ENCODE data around the gene RC3H1. TPM values are rescaled to one million over a fixed set of nuclear protein-coding genes. Genes with fewer than 3 reads are reported as not detected.
"Not testable (repeated sequence)": the region's sequence is repeated elsewhere in the genome, so short reads cannot be mapped to it uniquely, and the experiment has no call there.

Gene RC3H1
- total RNA-seq, 2 experiments from 2014 or later: 38.0 to 40.4 TPM

DNA sequence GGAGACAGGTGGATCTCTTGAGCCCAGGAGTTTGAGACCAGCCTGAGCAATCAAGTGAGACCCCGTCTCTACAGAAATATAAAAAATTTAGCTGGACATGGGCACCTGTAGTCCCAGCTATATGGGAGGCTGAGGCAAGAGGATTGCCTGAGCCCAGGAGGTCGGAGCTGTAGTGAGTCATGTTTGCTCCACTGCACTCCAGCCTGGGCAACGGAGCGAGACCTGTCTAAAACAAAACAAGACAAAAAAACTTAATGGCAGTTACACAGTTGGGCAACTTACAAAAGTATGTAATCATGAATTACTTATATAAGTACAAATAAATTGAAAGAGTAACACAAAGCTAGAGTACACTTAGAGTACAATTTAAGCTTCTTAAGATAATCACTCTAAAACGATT lies 25.2 kb downstream of the RC3H1 start:
- H3K27me3 ChIP-seq (ENCODE audit: control insufficient read depth in 1 of 2, insufficient read depth in 2 of 2, low read length in 2 of 2): no peaks in the 10 kb centered on the region
- H3K9me3 ChIP-seq (ENCODE audit: control insufficient read depth in 1 of 2, insufficient read depth in 1 of 2, low read length in 2 of 2): no peaks in the 10 kb centered on the region
- no peak for TF ChIP-seq CTCF (IDR thresholded peaks at IDR 0.05)
- H3K4me1 Mint-ChIP-seq (ENCODE audit: low read depth): peaks cover 54% of the 10 kb centered on the region
- peak overlapping the region; percentile 48 for H3K27ac Mint-ChIP-seq
- H3K36me3 ChIP-seq (ENCODE audit: insufficient read depth, low read length): peaks cover 21% of the 10 kb centered on the region
- H3K4me1 ChIP-seq (ENCODE audit: insufficient read depth, low read length): peaks cover 3% of the 10 kb centered on the region
- no peak overlapping the region for H3K4me3 Mint-ChIP-seq
- DNase-seq: no peak
- POLR2A ChIA-PET: no interaction called here
- no peaks in the 10 kb centered on the region for H3K9me3 Mint-ChIP-seq
- intact Hi-C loops (cut with DNase I, micrococcal nuclease): loop anchor here in 1 of 2 experiments (2.0 kb wide), 1 partner anchor 14 kb away; no protein-coding TSS in a partner anchor
- H3K27me3 Mint-ChIP-seq: no peaks in the 10 kb centered on the region
- no peak overlapping the region for H3K4me3 ChIP-seq (ENCODE audit: low read length)
- CTCF ChIA-PET: interaction anchor here (0.6 kb wide), 1 partner anchor 252 kb away, joined by 3 read pairs; no protein-coding TSS in a partner anchor
- no peak overlapping the region for H3K27ac ChIP-seq (ENCODE audit: low read depth in 1 of 2, low read length in 2 of 2)
- peaks cover 37% of the 10 kb centered on the region for H3K36me3 Mint-ChIP-seq (ENCODE audit: low read depth)
- no peak for ATAC-seq (ENCODE audit: poor library complexity)

DNA sequence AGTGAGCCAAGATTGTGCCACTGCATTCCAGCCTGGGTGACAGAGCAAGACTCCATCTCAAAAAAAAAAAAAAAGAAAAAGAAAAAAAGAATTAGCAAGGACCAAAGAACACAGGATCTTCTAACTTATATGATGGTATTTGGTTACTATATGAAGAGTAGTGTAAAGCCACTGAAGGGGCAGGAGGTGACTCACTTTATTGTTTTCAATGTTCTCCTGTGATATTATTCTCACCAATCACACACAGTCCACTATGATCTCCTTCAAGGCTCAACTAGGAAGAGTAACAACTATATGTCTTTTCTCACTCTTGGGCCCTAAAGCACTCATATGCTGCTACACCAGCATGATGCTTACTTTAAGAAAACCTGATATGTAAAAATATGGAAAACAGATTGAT lies 26.7 kb downstream of the RC3H1 start:
- H3K9me3 Mint-ChIP-seq: no peaks in the 10 kb centered on the region
- H3K27me3 Mint-ChIP-seq: no peaks in the 10 kb centered on the region
- peak overlapping the region; percentile 48 for H3K27ac Mint-ChIP-seq
- ATAC-seq (ENCODE audit: poor library complexity): no peak
- no peaks in the 10 kb centered on the region for H3K9me3 ChIP-seq (ENCODE audit: control insufficient read depth in 1 of 2, insufficient read depth in 1 of 2, low read length in 2 of 2)
- no peak overlapping the region for H3K4me3 ChIP-seq (ENCODE audit: low read length)
- H3K4me1 ChIP-seq (ENCODE audit: insufficient read depth, low read length): no peaks in the 10 kb centered on the region
- H3K27me3 ChIP-seq (ENCODE audit: control insufficient read depth in 1 of 2, insufficient read depth in 2 of 2, low read length in 2 of 2): no peaks in the 10 kb centered on the region
- H3K4me3 Mint-ChIP-seq: no peak overlapping the region
- no peak overlapping the region for H3K27ac ChIP-seq (ENCODE audit: low read depth in 1 of 2, low read length in 2 of 2)
- no peak for DNase-seq
- TF ChIP-seq CTCF (IDR thresholded peaks at IDR 0.05): no peak
- POLR2A ChIA-PET: no interaction called here
- H3K4me1 Mint-ChIP-seq (ENCODE audit: low read depth): peaks cover 40% of the 10 kb centered on the region
- peaks cover 35% of the 10 kb centered on the region for H3K36me3 ChIP-seq (ENCODE audit: insufficient read depth, low read length)
- H3K36me3 Mint-ChIP-seq (ENCODE audit: low read depth): peaks cover 50% of the 10 kb centered on the region
- intact Hi-C loops (cut with DNase I, micrococcal nuclease): no loop called here
- CTCF ChIA-PET: no interaction called here

DNA sequence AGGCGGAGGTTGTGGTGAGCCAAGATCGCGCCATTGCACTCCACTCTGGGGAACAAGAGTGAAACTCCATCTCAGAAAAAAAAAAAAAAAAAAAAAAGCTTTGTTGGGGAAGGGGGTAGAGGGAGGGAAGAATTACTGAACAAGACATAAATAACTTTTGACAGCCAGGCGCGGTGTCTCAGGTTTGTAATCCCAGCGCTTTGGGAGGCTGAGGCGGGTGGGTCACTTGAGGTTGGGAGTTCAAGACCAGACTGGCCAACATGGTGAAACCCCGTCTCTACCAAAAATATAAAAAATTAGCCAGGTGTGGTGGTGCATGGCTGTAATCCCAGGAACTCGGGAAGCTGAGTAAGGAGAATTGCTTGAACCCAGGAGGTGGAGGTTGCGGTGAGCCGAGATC lies 28.2 kb downstream of the RC3H1 start:
- H3K4me1 ChIP-seq (ENCODE audit: insufficient read depth, low read length); H3K9me3 Mint-ChIP-seq; H3K27me3 Mint-ChIP-seq; H3K27ac Mint-ChIP-seq; H3K27me3 ChIP-seq (ENCODE audit: control insufficient read depth in 1 of 2, insufficient read depth in 2 of 2, low read length in 2 of 2); H3K4me3 Mint-ChIP-seq; POLR2A ChIA-PET; H3K9me3 ChIP-seq (ENCODE audit: control insufficient read depth in 1 of 2, insufficient read depth in 1 of 2, low read length in 2 of 2); intact Hi-C loops (cut with DNase I, micrococcal nuclease); DNase-seq; H3K27ac ChIP-seq (ENCODE audit: low read depth in 1 of 2, low read length in 2 of 2); ATAC-seq (ENCODE audit: poor library complexity); H3K4me3 ChIP-seq (ENCODE audit: low read length): not testable (repeated sequence)
- peaks cover 29% of the 10 kb centered on the region for H3K4me1 Mint-ChIP-seq (ENCODE audit: low read depth)
- peaks cover 42% of the 10 kb centered on the region for H3K36me3 ChIP-seq (ENCODE audit: insufficient read depth, low read length)
- CTCF ChIA-PET: interaction anchor here (1.4 kb wide), 1 partner anchor 17 kb away, joined by 6 read pairs; no protein-coding TSS in a partner anchor
- peaks cover 55% of the 10 kb centered on the region for H3K36me3 Mint-ChIP-seq (ENCODE audit: low read depth)

DNA sequence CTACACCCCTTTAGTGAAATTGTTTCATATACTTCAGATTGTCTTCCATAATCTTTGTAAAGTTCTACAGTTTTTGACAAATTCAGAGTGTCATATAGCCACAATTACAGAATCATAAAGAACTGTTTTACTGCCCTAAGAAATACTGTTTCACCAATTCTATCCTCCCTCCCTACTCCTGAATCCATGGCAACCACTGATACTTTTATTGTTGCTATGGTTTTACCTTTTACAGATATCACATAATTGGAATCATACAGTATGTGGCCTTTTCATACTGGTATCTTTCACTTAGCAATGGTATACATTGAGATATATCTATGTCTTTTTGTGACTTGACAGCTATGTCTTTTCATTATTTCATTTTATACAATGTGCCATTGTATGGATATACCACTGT lies 34.1 kb downstream of the RC3H1 start:
- ATAC-seq (ENCODE audit: poor library complexity) (no peak), DNase-seq (no peak)
- peaks cover 62% of the 10 kb centered on the region for H3K36me3 ChIP-seq (ENCODE audit: insufficient read depth, low read length)
- no peaks in the 10 kb centered on the region for H3K27me3 ChIP-seq (ENCODE audit: control insufficient read depth in 1 of 2, insufficient read depth in 2 of 2, low read length in 2 of 2)
- TF ChIP-seq CTCF (IDR thresholded peaks at IDR 0.05): no peak
- H3K36me3 Mint-ChIP-seq (ENCODE audit: low read depth): peaks cover 75% of the 10 kb centered on the region
- H3K4me3 Mint-ChIP-seq: no peak overlapping the region
- H3K27ac Mint-ChIP-seq: no peak overlapping the region
- intact Hi-C loops (cut with DNase I, micrococcal nuclease): loop anchor here in 1 of 2 experiments (10.0 kb wide), 1 partner anchor 227 kb away; no protein-coding TSS in a partner anchor
- no peaks in the 10 kb centered on the region for H3K4me1 Mint-ChIP-seq (ENCODE audit: low read depth)
- H3K27ac ChIP-seq (ENCODE audit: low read depth in 1 of 2, low read length in 2 of 2): no peak overlapping the region
- ChIA-PET POLR2A (no interaction called here), CTCF (interaction anchor here (1.2 kb wide), 1 partner anchor 165 kb away, joined by 3 read pairs; no protein-coding TSS in a partner anchor)
- no peaks in the 10 kb centered on the region for H3K27me3 Mint-ChIP-seq
- H3K9me3 Mint-ChIP-seq: no peaks in the 10 kb centered on the region
- H3K9me3 ChIP-seq (ENCODE audit: control insufficient read depth in 1 of 2, insufficient read depth in 1 of 2, low read length in 2 of 2): no peaks in the 10 kb centered on the region
- no peaks in the 10 kb centered on the region for H3K4me1 ChIP-seq (ENCODE audit: insufficient read depth, low read length)
- no peak overlapping the region for H3K4me3 ChIP-seq (ENCODE audit: low read length)
